GM12878 (cell line): ENCODE results near the gene ARSJ. TPM values are rescaled to one million over a fixed set of nuclear protein-coding genes. Genes with fewer than 3 reads are reported as not detected.

Experiments
- E2F4 ChIP-seq: IDR thresholded peaks from 2 replicates; pipeline ENCODE4 v1.6.1; 2012; ENCODE audit warnings: low read depth, low read length, improper control_type of control experiment
- EGR1 ChIP-seq, 2 experiments: IDR thresholded peaks; 1 replicate in 1 of 2; 2 replicates in 1 of 2; pipeline ENCODE4 v1.6.1; 2011 to 2012; ENCODE audit warnings: low read depth in 2 of 2, low read length in 2 of 2, borderline replicate concordance in 1 of 2, mild to moderate bottlenecking in 1 of 2, moderate library complexity in 1 of 2
- HDAC2 ChIP-seq: fragments of 200-600 bp; sonication (generic); IDR thresholded peaks from 2 replicates; pipeline ENCODE4 v1.6.1; 2017
- IRF5 ChIP-seq: fragments of 450-650 bp; IDR thresholded peaks from 2 replicates; pipeline ENCODE4 v1.6.1; 2017; ENCODE audit warnings: borderline replicate concordance
- MLLT1 ChIP-seq: fragments of 450-650 bp; IDR thresholded peaks from 2 replicates; pipeline ENCODE4 v1.6.1; 2016; ENCODE audit warnings: mild to moderate bottlenecking
- MTA2 ChIP-seq: fragments of 450-650 bp; IDR thresholded peaks from 2 replicates; pipeline ENCODE4 v1.6.1; 2016; ENCODE audit warnings: low read depth, mild to moderate bottlenecking, moderate library complexity
- MYC ChIP-seq: IDR thresholded peaks from 2 replicates; pipeline ENCODE4 v1.6.1; 2011; ENCODE audit warnings: mild to moderate bottlenecking, low read length, moderate library complexity, inconsistent platforms; ENCODE audit not compliant: insufficient read depth, insufficient replicate concordance, insufficient read length, severe bottlenecking
- PAX8 ChIP-seq: fragments of 450-650 bp; IDR thresholded peaks from 2 replicates; pipeline ENCODE4 v1.6.1; 2017; ENCODE audit warnings: mild to moderate bottlenecking, moderate library complexity
- PML ChIP-seq: IDR thresholded peaks from 2 replicates; pipeline ENCODE4 v1.6.1; 2012; ENCODE audit warnings: low read length, inconsistent platforms
- POU2F2 ChIP-seq: IDR thresholded peaks from 3 replicates; pipeline ENCODE4 v1.6.1; 2011; ENCODE audit warnings: low read depth, mild to moderate bottlenecking, low read length, borderline replicate concordance
- RELB ChIP-seq: fragments of 450-650 bp; IDR thresholded peaks from 2 replicates; pipeline ENCODE4 v1.6.1; 2017; ENCODE audit warnings: low read depth, mild to moderate bottlenecking, moderate library complexity
- RUNX3 ChIP-seq: IDR thresholded peaks from 2 replicates; pipeline ENCODE4 v1.6.1; 2012; ENCODE audit warnings: low read length, inconsistent platforms
- YY1 ChIP-seq: IDR thresholded peaks from 2 replicates; pipeline ENCODE4 v1.6.1; 2011; ENCODE audit warnings: low read depth, mild to moderate bottlenecking, low read length
- ZNF622 ChIP-seq: fragments of 450-650 bp; IDR thresholded peaks from 2 replicates; pipeline ENCODE4 v1.6.1; 2017; ENCODE audit warnings: mild to moderate bottlenecking, inconsistent platforms
- ZNF687 ChIP-seq: fragments of 450-650 bp; IDR thresholded peaks from 2 replicates; pipeline ENCODE4 v1.6.1; 2017; ENCODE audit warnings: mild to moderate bottlenecking, moderate library complexity
- polyA plus RNA-seq, 11 experiments: library from polyadenylated mRNA; depleted of rRNA in 4 of 11; unstranded in 6 of 11; stranded (reverse) in 5 of 11; fragments of >200 nt; fragmentation: Nextera tagmentation in 4 of 11; fragmentation: Illumina TruSeq in 1 of 11; extraction: Ambion mirVana in 4 of 11; extraction: Trizol in 1 of 11; gene quantifications; 1 replicate in 1 of 11; 2 replicates in 10 of 11; pipeline versions ENCODE4 v1.2.1 to v1.2.3, GENCODE V29; 2011 to 2016; ENCODE audit warnings: inconsistent platforms in 2 of 11, missing spikeins in 2 of 11, low read depth in 1 of 11
- total RNA-seq, 4 experiments: library from RNA; depleted of rRNA in 3 of 4; stranded (reverse); fragments of >200 nt in 3 of 4; fragmentation: Illumina TruSeq in 1 of 4; extraction: Trizol in 1 of 4; gene quantifications; 2 replicates each; pipeline versions ENCODE4 v1.2.1 to v1.2.3, GENCODE V29; 2013 to 2021

ARSJ gene
- total and polyA plus RNA-seq, 10 of the 15 experiments (the other 5 are each of a cell fraction or from before 2014, with no cell fraction given), result under 0.01 to 0.19 (median 0.04) TPM; not detected in 5

GRCh38 chr4:114026447-114026846 is 47.0 kb upstream of the ARSJ start (continued):
- TF ChIP-seq PAX8, result no peak
- no peak for TF ChIP-seq POU2F2
- TF ChIP-seq YY1, result no peak
- TF ChIP-seq IRF5, result no peak
- TF ChIP-seq MLLT1, result peak; percentile 73
- no peak for TF ChIP-seq MYC
- no peak for TF ChIP-seq RUNX3
- no peak for TF ChIP-seq ZNF687
- TF ChIP-seq RELB, result peak; percentile 36; the same call in 1 of the 2 replicates
- TF ChIP-seq EGR1 (IDR thresholded peaks at IDR 0.05; ENCODE audit: borderline replicate concordance in 1 of 2, low read depth in 2 of 2, low read length in 2 of 2), result no peak
- no peak for TF ChIP-seq HDAC2
- TF ChIP-seq MTA2, result peak; percentile 97
- TF ChIP-seq E2F4, result no peak
- no peak for TF ChIP-seq ZNF622
- no peak for TF ChIP-seq PML
